Stimulated activated CD8-positive, alpha-beta memory T cell treated with anti-CD3 and anti-CD28 coated beads, Interleukin-12 subunit alpha, Interleukin-12 subunit beta, amount 100 ng/mL, for 24 hours (primary cell): ENCODE measurements around the gene WNT1.

Source experiments
- DNase-seq: peaks from one replicate; pipeline ENCODE4 v3.0.0-alpha.2; 2020; ENCODE audit errors: extremely low read depth

WNT1 gene

GRCh38 chr12:49028666-49029275, 50.6 kb downstream of the WNT1 start:
- no peak for DNase-seq

GRCh38 chr12:49030119-49030518, 52.0 kb downstream of the WNT1 start:
- no peak for DNase-seq

GRCh38 chr12:49030714-49031572, 52.8 kb downstream of the WNT1 start:
- DNase-seq, result no peak

GRCh38 chr12:49031573-49032161, 53.5 kb downstream of the WNT1 start:
- DNase-seq, result no peak
